SK-N-SH treated with all-trans-retinoic acid at 6 μM for 48 hours (cell line): Measurements from ENCODE around the gene FOLR2.

ENCODE experiments used
- ATAC-seq: fragments of 200-7000 bp; cut with Tn5 transposase; 3 replicates; pipeline ENCODE4 v1.9.1; 2020; ENCODE audit warnings: mild to moderate bottlenecking, moderate library complexity
- ARNTL ChIP-seq: fragments of 450-650 bp; formaldehyde crosslinking; IDR thresholded peaks from 2 replicates; pipeline ENCODE4 v1.5.0; 2020; ENCODE audit warnings: low read depth, mild to moderate bottlenecking, moderate library complexity, borderline replicate concordance
- BACH2 ChIP-seq: fragments of 250-450 bp; sonication (Bioruptor Pico); IDR thresholded peaks from 2 replicates; pipeline ENCODE4 v1.9.0; 2021; ENCODE audit warnings: mild to moderate bottlenecking, borderline replicate concordance
- CSDC2 ChIP-seq: fragments of 250-450 bp; sonication (Bioruptor Pico); IDR thresholded peaks from 2 replicates; pipeline ENCODE4 v1.5.0; 2020; ENCODE audit warnings: mild to moderate bottlenecking, moderate library complexity
- CSRNP3 ChIP-seq: fragments of 250-450 bp; sonication (Bioruptor Pico); IDR thresholded peaks from 2 replicates; pipeline ENCODE4 v1.5.1; 2021; ENCODE audit warnings: mild to moderate bottlenecking, moderate library complexity
- ESRRG ChIP-seq: fragments of 250-450 bp; sonication (Bioruptor Pico); IDR thresholded peaks from 2 replicates; pipeline ENCODE4 v1.6.1; 2021; ENCODE audit warnings: mild to moderate bottlenecking
- GLIS3 ChIP-seq: fragments of 250-450 bp; sonication (Bioruptor Pico); IDR thresholded peaks from 2 replicates; pipeline ENCODE4 v1.5.0; 2020; ENCODE audit warnings: mild to moderate bottlenecking, moderate library complexity
- ISL1 ChIP-seq: fragments of 250-450 bp; sonication (Bioruptor Pico); IDR thresholded peaks from 2 replicates; pipeline ENCODE4 v2.1.2; 2022; ENCODE audit warnings: mild to moderate bottlenecking, moderate library complexity
- OSR1 ChIP-seq: fragments of 250-450 bp; sonication (Bioruptor Pico); IDR thresholded peaks from 2 replicates; pipeline ENCODE4 v1.8.0; 2022; ENCODE audit warnings: moderate library complexity, mild to moderate bottlenecking, inconsistent platforms
- PATZ1 ChIP-seq: fragments of 250-450 bp; sonication (Bioruptor Pico); IDR thresholded peaks from 2 replicates; pipeline ENCODE4 v1.8.0; 2020; ENCODE audit warnings: mild to moderate bottlenecking, moderate library complexity, borderline replicate concordance
- POU6F1 ChIP-seq: fragments of 250-450 bp; sonication (Bioruptor Pico); IDR thresholded peaks from 2 replicates; pipeline ENCODE4 v1.8.0; 2021; ENCODE audit warnings: low read depth, mild to moderate bottlenecking, moderate library complexity, borderline replicate concordance
- PPARA ChIP-seq: fragments of 250-450 bp; sonication (Bioruptor Pico); IDR thresholded peaks from 2 replicates; pipeline ENCODE4 v1.5.0; 2020; ENCODE audit warnings: mild to moderate bottlenecking, borderline replicate concordance
- RARB ChIP-seq: fragments of 250-450 bp; sonication (Bioruptor Pico); IDR thresholded peaks from 2 replicates; pipeline ENCODE4 v1.8.0; 2021; ENCODE audit warnings: mild to moderate bottlenecking, moderate library complexity
- SNAI2 ChIP-seq: fragments of 250-450 bp; sonication (Bioruptor Pico); IDR thresholded peaks from 2 replicates; pipeline ENCODE4 v1.5.0; 2020; ENCODE audit warnings: mild to moderate bottlenecking, moderate library complexity
- TCF4 ChIP-seq: fragments of 250-450 bp; sonication (Bioruptor Pico); IDR thresholded peaks from 2 replicates; pipeline ENCODE4 v1.8.0; 2021; ENCODE audit warnings: mild to moderate bottlenecking, moderate library complexity, borderline replicate concordance
- TOX ChIP-seq: fragments of 250-450 bp; sonication (Bioruptor Pico); IDR thresholded peaks from 2 replicates; pipeline ENCODE4 v1.8.0; 2021; ENCODE audit warnings: mild to moderate bottlenecking, moderate library complexity, borderline replicate concordance
- TSHZ2 ChIP-seq: fragments of 250-450 bp; sonication (Bioruptor Pico); IDR thresholded peaks from 2 replicates; pipeline ENCODE4 v1.5.0; 2020; ENCODE audit warnings: mild to moderate bottlenecking, moderate library complexity
- ZC3H10 ChIP-seq: fragments of 250-450 bp; sonication (Bioruptor Pico); IDR thresholded peaks from 2 replicates; pipeline ENCODE4 v1.5.1; 2021; ENCODE audit warnings: mild to moderate bottlenecking, moderate library complexity
- ZFP3 ChIP-seq: fragments of 250-450 bp; sonication (Bioruptor Pico); IDR thresholded peaks from 2 replicates; pipeline ENCODE4 v1.5.0; 2020; ENCODE audit warnings: mild to moderate bottlenecking, moderate library complexity
- ZFP30 ChIP-seq: fragments of 450-650 bp; formaldehyde crosslinking; IDR thresholded peaks from 2 replicates; pipeline ENCODE4 v1.5.0; 2022; ENCODE audit warnings: mild to moderate bottlenecking, moderate library complexity
- ZNF565 ChIP-seq: fragments of 450-650 bp; formaldehyde crosslinking; conservative IDR thresholded peaks from 2 replicates; pipeline ENCODE4 v1.5.0; 2020; ENCODE audit warnings: low read depth, mild to moderate bottlenecking, moderate library complexity
- ZNF70 ChIP-seq: fragments of 450-650 bp; formaldehyde crosslinking; IDR thresholded peaks from 2 replicates; pipeline ENCODE4 v1.5.0; 2020; ENCODE audit warnings: mild to moderate bottlenecking, moderate library complexity
- ZNF8 ChIP-seq: fragments of 450-650 bp; formaldehyde crosslinking; IDR thresholded peaks from 2 replicates; pipeline ENCODE4 v1.5.0; 2020; ENCODE audit warnings: mild to moderate bottlenecking, moderate library complexity
- TF ChIP-seq, protein P1 (sequence below): fragments of 250-450 bp; sonication (Bioruptor Pico); IDR thresholded peaks from 2 replicates; pipeline ENCODE4 v1.5.1; 2020; ENCODE audit warnings: low read depth, mild to moderate bottlenecking, moderate library complexity

Gene FOLR2

DNA sequence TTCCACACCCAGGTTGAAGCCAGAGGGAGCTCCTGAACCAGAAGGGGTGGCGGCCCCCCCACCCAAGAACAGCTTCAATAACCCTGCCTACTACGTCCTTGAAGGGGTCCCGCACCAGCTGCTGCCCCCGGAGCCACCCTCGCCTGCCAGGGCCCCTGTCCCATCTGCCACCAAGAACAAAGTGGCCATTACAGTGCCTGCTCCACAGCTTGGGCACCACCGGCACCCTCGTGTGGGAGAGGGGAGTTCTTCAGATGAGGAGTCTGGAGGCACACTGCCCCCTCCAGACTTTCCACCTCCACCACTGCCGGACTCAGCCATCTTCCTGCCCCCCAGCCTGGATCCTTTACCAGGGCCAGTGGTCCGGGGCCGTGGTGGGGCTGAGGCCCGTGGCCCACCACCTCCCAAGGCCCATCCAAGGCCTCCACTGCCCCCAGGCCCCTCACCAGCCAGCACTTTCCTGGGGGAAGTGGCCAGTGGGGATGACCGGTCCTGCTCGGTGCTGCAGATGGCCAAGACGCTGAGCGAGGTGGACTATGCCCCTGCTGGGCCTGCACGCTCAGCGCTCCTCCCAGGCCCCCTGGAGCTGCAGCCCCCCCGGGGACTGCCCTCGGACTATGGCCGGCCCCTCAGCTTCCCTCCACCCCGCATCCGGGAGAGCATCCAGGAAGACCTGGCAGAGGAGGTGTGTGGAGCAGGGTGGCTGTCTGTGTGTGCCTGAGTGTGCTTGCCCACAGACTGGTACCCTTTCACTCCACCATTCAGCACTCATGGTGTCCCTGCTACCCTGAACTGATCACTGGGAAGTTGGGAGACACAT is 20.7 kb downstream of the FOLR2 start:
- peak; percentile 8 for ATAC-seq
- no peak for TF ChIP-seq ISL1 (CRISPR knock-in tag)
- peak; percentile 7; the same call in 1 of the 2 replicates for TF ChIP-seq SNAI2 (CRISPR knock-in tag)
- TF ChIP-seq ZFP30 (CRISPR knock-in tag) = peak; percentile 43; the same call in 1 of the 2 replicates
- peak; percentile 51; the same call in 1 of the 2 replicates for TF ChIP-seq ZFP3 (CRISPR knock-in tag)
- no peak for TF ChIP-seq ARNTL (CRISPR knock-in tag)
- TF ChIP-seq BACH2 (CRISPR knock-in tag) = no peak
- no peak for TF ChIP-seq RARB (CRISPR knock-in tag)
- no peak for TF ChIP-seq TCF4 (CRISPR knock-in tag)
- TF ChIP-seq GLIS3 = peak; percentile 81; the same call in 1 of the 2 replicates
- peak; percentile 2 for TF ChIP-seq ESRRG (CRISPR knock-in tag)
- no peak for TF ChIP-seq POU6F1 (CRISPR knock-in tag)
- TF ChIP-seq PPARA (CRISPR knock-in tag) = no peak
- no peak for TF ChIP-seq ZNF8 (CRISPR knock-in tag)
- peak; percentile 54; the same call in 1 of the 2 replicates for TF ChIP-seq ZNF70
- TF ChIP-seq TSHZ2 = no peak; the same call in 1 of the 2 replicates
- no peak for TF ChIP-seq ZC3H10 (CRISPR knock-in tag)
- peak; percentile 68 for TF ChIP-seq CSRNP3 (CRISPR knock-in tag)
- no peak for TF ChIP-seq CSDC2 (CRISPR knock-in tag)
- no peak for TF ChIP-seq OSR1 (CRISPR knock-in tag)
- TF ChIP-seq, protein P1, sequence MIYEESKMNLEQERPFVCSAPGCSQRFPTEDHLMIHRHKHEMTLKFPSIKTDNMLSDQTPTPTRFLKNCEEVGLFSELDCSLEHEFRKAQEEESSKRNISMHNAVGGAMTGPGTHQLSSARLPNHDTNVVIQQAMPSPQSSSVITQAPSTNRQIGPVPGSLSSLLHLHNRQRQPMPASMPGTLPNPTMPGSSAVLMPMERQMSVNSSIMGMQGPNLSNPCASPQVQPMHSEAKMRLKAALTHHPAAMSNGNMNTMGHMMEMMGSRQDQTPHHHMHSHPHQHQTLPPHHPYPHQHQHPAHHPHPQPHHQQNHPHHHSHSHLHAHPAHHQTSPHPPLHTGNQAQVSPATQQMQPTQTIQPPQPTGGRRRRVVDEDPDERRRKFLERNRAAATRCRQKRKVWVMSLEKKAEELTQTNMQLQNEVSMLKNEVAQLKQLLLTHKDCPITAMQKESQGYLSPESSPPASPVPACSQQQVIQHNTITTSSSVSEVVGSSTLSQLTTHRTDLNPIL (CRISPR knock-in tag) = peak; percentile 33; the same call in 1 of the 2 replicates
- TF ChIP-seq TOX (CRISPR knock-in tag) = no peak
- TF ChIP-seq PATZ1 (CRISPR knock-in tag) = 0 out of 2 replicates have a peak, but pooled peaks have one; percentile 14
- TF ChIP-seq ZNF565 (CRISPR knock-in tag) = 0 out of 2 replicates have a peak, but pooled peaks have one; percentile 51

GRCh38 chr11:72238040-72238450 is 21.5 kb downstream of the FOLR2 start:
- ATAC-seq = peak; percentile 53
- TF ChIP-seq ISL1 (CRISPR knock-in tag) = no peak
- peak; percentile 80 for TF ChIP-seq CSRNP3 (CRISPR knock-in tag)
- no peak; the same call in 1 of the 2 replicates for TF ChIP-seq ZFP3 (CRISPR knock-in tag)
- TF ChIP-seq, protein P1 (CRISPR knock-in tag) = 0 out of 2 replicates have a peak, but pooled peaks have one; percentile 10
- TF ChIP-seq SNAI2 (CRISPR knock-in tag) = no peak; the same call in 1 of the 2 replicates
- peak; percentile 11; the same call in 1 of the 2 replicates for TF ChIP-seq GLIS3
- no peak for TF ChIP-seq TCF4 (CRISPR knock-in tag)
- 0 out of 2 replicates have a peak, but pooled peaks have one; percentile 13 for TF ChIP-seq RARB (CRISPR knock-in tag)
- TF ChIP-seq CSDC2 (CRISPR knock-in tag) = 0 out of 2 replicates have a peak, but pooled peaks have one; percentile 5
- peak; percentile 3; the same call in 1 of the 2 replicates for TF ChIP-seq ESRRG (CRISPR knock-in tag)
